Heart left ventricle (tissue), 13 donors: ENCODE data around the gene NAPA.

Experiments
- CTCF ChIP-seq, 12 donors: fragments of 200-600 bp; sonication (generic) in 4 of 12; IDR thresholded peaks; one replicate each; pipeline versions ENCODE4 v1.5.0 to v1.8.0; 2018 to 2022; ENCODE audit warnings: antibody characterized with exemption in 12 of 12, mild to moderate bottlenecking in 5 of 12
- POLR2A ChIP-seq, 2 donors: fragments of 450-650 bp; IDR thresholded peaks; one replicate each; pipeline ENCODE4 v1.6.1; 2017; ENCODE audit warnings: antibody characterized with exemption in 2 of 2, mild to moderate bottlenecking in 2 of 2, moderate library complexity in 2 of 2
- donor health status: ischemic (EF 13 %, LVEDD 7.1; RV severe dilation, severe dysfunction).
- donor health status: DM: no; HTN: yes; CAD: no.
- donor health status: DM: no; HTN: no; CAD: no.
- donor health status: ischemic (EF 25% LVEDD 6.9; RV normal size, moderate dysfunction).
- donor health status: ischemic (EF 25% LVEDD 5.7; RV mildly dilated, moderate dysfunction).
- donor health status: ischemic (EF 35%, LVEDD 5.7; RV mildly dilated, moderate dysfunction).
- donor health status: nonischemic (EF 11% LVEDD 7.7; RV severe dilation, severe dysfunction).
- donor health status: DM: yes; HTN: yes; CAD: no.
- donor health status: PGD.
- donor health status: ischemic (EF 29% LVEDD 5.4; RV normal size, mild dysfunction).
- donor health status: nonischemic (EF 23%, LVEDD 6.1; RV moderate dilation, normal function).

GRCh38 chr19:47494211-47494547 is 20.7 kb downstream of the NAPA start:
- TF ChIP-seq CTCF (IDR thresholded peaks at IDR 0.05) (no peak), POLR2A (IDR thresholded peaks at IDR 0.05) (no peak)
